IPS DF 6.9 (cell line): Measurements from ENCODE around the gene PAGR1.
"Not testable (repeated sequence)": the region's sequence is repeated elsewhere in the genome, so short reads cannot be mapped to it uniquely, and the experiment has no call there.

Experiments
- DNase-seq: peaks from one replicate; pipeline ENCODE4 v3.0.0-alpha.2; 2013; ENCODE audit warnings: low read depth, low spot score
- H3K27ac ChIP-seq: one replicate; pipeline ENCODE4 v1.5.1; 2013; ENCODE audit warnings: low read length, control low read depth
- H3K27me3 ChIP-seq: 2 replicates; pipeline ENCODE4 v1.6.1; 2013; ENCODE audit warnings: mild to moderate bottlenecking, low read length; ENCODE audit not compliant: control insufficient read depth, insufficient read depth
- H3K36me3 ChIP-seq: 2 replicates; pipeline ENCODE4 v1.6.1; 2013; ENCODE audit warnings: low read length; ENCODE audit not compliant: control insufficient read depth, insufficient read depth
- H3K4me1 ChIP-seq: 2 replicates; pipeline ENCODE4 v1.6.1; 2013; ENCODE audit warnings: low read length; ENCODE audit not compliant: control insufficient read depth, insufficient read depth
- H3K4me3 ChIP-seq: 2 replicates; pipeline ENCODE4 v1.5.1; 2013; ENCODE audit warnings: mild to moderate bottlenecking, low read length
- H3K9me3 ChIP-seq: 2 replicates; pipeline ENCODE4 v1.6.1; 2013; ENCODE audit warnings: low read length, inconsistent platforms; ENCODE audit not compliant: control insufficient read depth, insufficient read depth
- WGBS: extraction: QIAGEN DNeasy Blood & Tissue Kit; methylation state at CpG from one replicate; pipeline ENCODE4 v1.1.7; 2013; ENCODE audit warnings: mixed read lengths, missing lambda C conversion rate; ENCODE audit not compliant: insufficient read length, insufficient coverage; 5-methylcytosine and 5-hydroxymethylcytosine counted together

PAGR1 gene

GRCh38 chr16:29825145-29826044 lies 9.4 kb downstream of the PAGR1 start:
- Histone ChIP-seq H3K9me3 (no peaks in the 10 kb centered on the region), H3K4me3 (no peak overlapping the region), H3K27ac (no peak overlapping the region), H3K4me1 (peaks cover 2% of the 10 kb centered on the region; the same call in 1 of the 2 replicates), H3K27me3 (no peaks in the 10 kb centered on the region), H3K36me3 (no peaks in the 10 kb centered on the region)
- DNase-seq: no peak
- WGBS: no CpG with 5 or more reads among the region's 10 CpGs

- no peaks in the 10 kb centered on the region for H3K27me3 ChIP-seq
- no peaks in the 10 kb centered on the region for H3K9me3 ChIP-seq
- H3K27ac ChIP-seq: no peak overlapping the region
- no peak for DNase-seq
- H3K4me3 ChIP-seq: no peak overlapping the region
- no CpG with 5 or more reads among the region's 8 CpGs for WGBS
- H3K36me3 ChIP-seq: no peaks in the 10 kb centered on the region
- peaks cover 2% of the 10 kb centered on the region; the same call in 1 of the 2 replicates for H3K4me1 ChIP-seq
Observed at GRCh38 chr16:29826342-29826695, 10.4 kb downstream of the PAGR1 start.

- no peak overlapping the region for H3K27ac ChIP-seq
Observed at GRCh38 chr16:29830774-29831173, 14.8 kb downstream of the PAGR1 start.

DNA sequence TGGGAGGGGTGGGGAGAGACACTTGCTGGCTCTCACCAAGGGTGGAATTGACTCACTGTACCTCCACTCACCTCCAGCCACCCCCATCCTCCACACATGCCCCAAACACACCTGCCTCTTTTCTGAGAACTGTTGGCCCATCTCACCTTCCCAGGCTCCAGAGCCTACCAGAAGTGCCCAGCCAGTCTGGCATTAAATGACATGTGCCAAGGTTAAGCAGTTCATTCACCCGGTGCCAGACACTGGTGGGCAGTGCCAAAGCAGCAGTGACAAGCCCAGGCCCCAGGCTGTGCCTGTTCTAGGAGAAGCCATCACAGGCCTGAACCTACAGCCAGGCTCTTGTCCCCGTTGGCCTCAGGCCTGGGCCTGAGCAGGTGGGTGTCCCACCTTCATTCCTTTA lies 15.5 kb downstream of the PAGR1 start:
- WGBS: no CpG with 5 or more reads among the region's 2 CpGs
- H3K27ac ChIP-seq: no peak overlapping the region
- DNase-seq: no peak

More at GRCh38 chr16:29830774-29831173, 14.8 kb downstream of the PAGR1 start:
- H3K9me3 ChIP-seq: no peaks in the 10 kb centered on the region
- no CpG with 5 or more reads among the region's 11 CpGs for WGBS
- H3K27me3 ChIP-seq: no peaks in the 10 kb centered on the region
- H3K4me3 ChIP-seq: no peak overlapping the region
- H3K4me1 ChIP-seq: no peaks in the 10 kb centered on the region
- no peaks in the 10 kb centered on the region for H3K36me3 ChIP-seq
- DNase-seq: no peak

DNA sequence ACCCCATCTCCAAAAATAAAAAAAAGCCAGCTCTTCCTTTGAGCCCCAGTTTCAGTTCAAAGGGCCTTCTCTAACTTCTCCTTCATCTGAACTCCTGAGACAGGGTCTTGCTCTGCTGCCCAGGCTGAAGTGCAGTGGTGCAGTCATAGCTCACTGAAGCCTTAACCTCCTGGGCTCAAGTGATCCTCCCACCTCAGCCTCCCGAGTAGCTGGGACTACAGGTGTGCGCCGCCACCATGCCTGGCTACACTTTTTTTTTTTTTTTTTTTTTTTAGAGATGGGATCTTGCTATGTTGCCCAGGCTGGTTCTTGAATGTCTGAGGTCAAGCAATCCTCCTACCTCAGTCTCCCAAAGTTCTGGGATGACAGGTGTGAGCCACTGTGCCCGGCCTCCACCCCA lies 17.3 kb downstream of the PAGR1 start:
- not testable (repeated sequence) for H3K27ac ChIP-seq, H3K4me3 ChIP-seq, H3K27me3 ChIP-seq, H3K4me1 ChIP-seq, DNase-seq, H3K9me3 ChIP-seq, H3K36me3 ChIP-seq
- no CpG with 5 or more reads among the region's 4 CpGs for WGBS

More for the DNA sequence above, 15.5 kb downstream of the PAGR1 start:
- Histone ChIP-seq H3K4me3 (no peak overlapping the region), H3K9me3 (no peaks in the 10 kb centered on the region), H3K36me3 (no peaks in the 10 kb centered on the region), H3K4me1 (no peaks in the 10 kb centered on the region), H3K27me3 (no peaks in the 10 kb centered on the region)

DNA sequence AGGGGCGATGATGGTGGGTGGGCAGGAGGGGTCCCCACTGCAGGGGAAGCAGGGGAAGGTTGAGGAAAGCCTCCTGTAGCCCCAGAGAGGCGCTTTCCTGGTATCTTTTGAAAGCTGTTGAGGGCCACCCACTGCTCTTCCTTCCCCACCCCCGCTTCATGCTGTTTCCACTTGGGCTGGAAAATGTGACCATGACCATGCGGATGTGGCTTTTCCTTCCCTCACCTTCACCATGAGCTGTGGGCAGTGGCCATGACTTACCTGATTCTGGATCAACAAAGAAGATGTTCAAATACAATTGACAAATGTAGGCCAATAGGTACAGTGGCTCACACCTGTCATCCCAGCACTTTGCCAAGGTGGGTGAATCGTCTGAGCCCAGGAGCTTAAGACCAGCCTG lies 18.1 kb downstream of the PAGR1 start:
- no peaks in the 10 kb centered on the region for H3K36me3 ChIP-seq
- H3K27me3 ChIP-seq: no peaks in the 10 kb centered on the region
- no CpG with 5 or more reads among the region's 5 CpGs for WGBS
- H3K9me3 ChIP-seq: no peaks in the 10 kb centered on the region
- H3K4me1 ChIP-seq: no peaks in the 10 kb centered on the region
- DNase-seq: no peak
- H3K4me3 ChIP-seq: no peak overlapping the region
- no peak overlapping the region for H3K27ac ChIP-seq

DNA sequence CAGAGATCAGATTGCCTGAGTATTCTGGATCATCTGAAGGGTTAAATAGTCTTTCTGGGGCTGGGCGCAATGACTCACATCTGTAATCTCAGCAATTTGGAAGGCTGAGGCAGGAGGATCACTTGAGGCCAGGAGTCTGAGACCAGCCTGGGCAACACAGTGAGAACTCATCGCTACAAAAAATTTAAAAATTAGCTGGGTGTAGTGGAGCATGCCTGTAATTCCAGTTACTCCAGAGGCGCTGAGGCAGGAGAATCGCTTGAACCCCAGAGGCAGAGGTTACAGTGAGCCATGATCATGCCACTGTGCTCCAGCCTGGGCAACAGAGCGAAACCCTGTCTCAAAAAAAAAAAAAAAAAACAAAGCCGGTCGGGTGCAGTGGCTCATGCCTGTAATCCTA lies 20.0 kb downstream of the PAGR1 start:
- H3K9me3 ChIP-seq: no peaks in the 10 kb centered on the region
- WGBS: no CpG with 5 or more reads among the region's 7 CpGs
- no peaks in the 10 kb centered on the region for H3K27me3 ChIP-seq
- H3K4me1 ChIP-seq: no peaks in the 10 kb centered on the region
- no peak for DNase-seq
- no peak overlapping the region for H3K27ac ChIP-seq
- H3K4me3 ChIP-seq: no peak overlapping the region
- no peaks in the 10 kb centered on the region for H3K36me3 ChIP-seq

DNA sequence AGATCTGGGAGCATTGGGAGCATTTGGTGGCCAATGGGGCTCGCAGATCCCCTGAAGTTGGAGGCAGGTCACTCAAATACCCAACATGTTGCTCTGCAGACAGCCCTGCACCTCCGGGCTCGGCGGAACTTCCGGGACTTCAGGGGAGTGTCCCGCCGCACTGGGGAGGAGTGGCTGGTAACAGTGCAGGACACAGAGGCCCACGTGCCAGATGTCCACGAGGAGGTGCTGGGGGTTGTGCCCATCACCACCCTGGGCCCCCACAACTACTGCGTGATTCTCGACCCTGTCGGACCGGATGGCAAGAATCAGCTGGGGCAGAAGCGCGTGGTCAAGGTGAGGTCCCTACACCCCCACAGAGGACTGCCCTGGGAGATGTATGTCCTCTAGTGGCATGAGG lies 20.7 kb downstream of the PAGR1 start:
- WGBS: no CpG with 5 or more reads among the region's 15 CpGs
- Histone ChIP-seq H3K9me3 (no peaks in the 10 kb centered on the region), H3K27ac (no peak overlapping the region), H3K4me3 (no peak overlapping the region), H3K4me1 (no peaks in the 10 kb centered on the region), H3K27me3 (no peaks in the 10 kb centered on the region), H3K36me3 (no peaks in the 10 kb centered on the region)
- DNase-seq: no peak

DNA sequence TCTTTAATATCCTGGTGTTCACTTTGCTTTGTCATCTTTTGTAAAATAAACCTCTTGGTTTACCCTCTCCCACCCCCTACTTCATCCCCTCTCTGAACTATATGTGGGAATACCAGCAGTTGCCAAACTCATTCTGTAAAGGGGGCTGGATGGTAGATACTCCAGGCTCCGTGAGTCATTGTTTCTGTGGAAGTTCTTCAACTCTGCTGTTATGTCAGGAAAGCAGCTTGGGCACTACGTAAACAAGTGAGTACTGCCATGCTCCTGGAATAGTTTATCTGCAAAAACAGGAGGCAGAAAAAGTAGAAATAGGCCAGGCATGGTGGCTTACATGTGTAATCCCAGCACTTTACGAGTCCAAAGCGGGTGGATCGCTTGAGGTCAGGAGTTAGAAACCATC lies 21.9 kb downstream of the PAGR1 start:
- no CpG with 5 or more reads among the region's 5 CpGs for WGBS
- no peaks in the 10 kb centered on the region for H3K36me3 ChIP-seq

DNA sequence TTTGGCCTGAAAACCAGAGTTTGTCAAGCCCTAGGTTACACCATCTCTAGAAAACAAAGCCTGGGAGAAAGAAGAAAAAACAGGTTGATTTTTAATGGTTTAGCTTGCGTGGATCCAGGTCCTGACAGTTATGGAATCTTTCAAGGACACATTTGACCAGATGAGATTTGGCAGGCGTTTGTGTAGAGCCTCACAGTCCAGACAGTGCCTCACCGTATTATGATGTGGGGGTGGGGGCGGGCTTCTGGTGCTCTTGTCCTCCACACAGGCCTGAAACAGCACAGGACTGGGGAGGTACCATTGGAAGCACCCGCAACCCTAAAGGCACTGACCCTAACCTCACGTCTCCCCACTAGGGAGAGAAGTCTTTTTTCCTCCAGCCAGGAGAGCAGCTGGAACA lies 23.9 kb downstream of the PAGR1 start:
- no peaks in the 10 kb centered on the region for H3K9me3 ChIP-seq
- WGBS: no CpG with 5 or more reads among the region's 6 CpGs
- H3K4me3 ChIP-seq: no peak overlapping the region
- no peak overlapping the region for H3K27ac ChIP-seq
- no peaks in the 10 kb centered on the region for H3K4me1 ChIP-seq
- H3K27me3 ChIP-seq: no peaks in the 10 kb centered on the region
- no peak for DNase-seq
- H3K36me3 ChIP-seq: no peaks in the 10 kb centered on the region

More for the DNA sequence above, 21.9 kb downstream of the PAGR1 start:
- Histone ChIP-seq H3K27ac (no peak overlapping the region), H3K4me3 (no peak overlapping the region), H3K9me3 (no peaks in the 10 kb centered on the region), H3K4me1 (no peaks in the 10 kb centered on the region), H3K27me3 (no peaks in the 10 kb centered on the region)
- no peak for DNase-seq

GRCh38 chr16:29840240-29840639 lies 24.3 kb downstream of the PAGR1 start:
- Histone ChIP-seq H3K4me3 (no peak overlapping the region), H3K4me1 (no peaks in the 10 kb centered on the region), H3K27me3 (no peaks in the 10 kb centered on the region), H3K27ac (no peak overlapping the region), H3K9me3 (no peaks in the 10 kb centered on the region), H3K36me3 (no peaks in the 10 kb centered on the region)
- no CpG with 5 or more reads among the region's 10 CpGs for WGBS
- no peak for DNase-seq
